Measurements from ENCODE around the gene PRPF38A.

The PRPF38A gene

DNA sequence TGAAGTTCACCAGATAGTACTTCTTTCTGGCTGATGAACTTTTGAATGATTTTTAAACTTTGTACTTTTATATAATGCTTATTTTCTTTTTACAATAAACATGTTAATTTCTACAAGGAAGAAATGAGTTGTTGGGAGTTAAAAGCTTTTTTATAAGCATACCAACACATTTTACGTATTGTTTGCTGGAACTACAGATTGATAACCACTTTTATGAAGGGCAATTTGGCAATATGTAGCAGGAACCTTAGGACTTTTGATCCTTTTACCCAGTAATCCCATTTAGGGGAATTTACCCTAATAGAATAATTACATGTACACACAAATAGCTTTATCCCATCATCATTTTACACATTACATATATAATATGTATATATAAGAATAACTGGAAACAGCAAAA, 16.3 kb downstream of the PRPF38A start:
- peaks cover 10 to 20% of the 10 kb centered on the region in 2 donors for H3K4me1 Mint-ChIP-seq
- ATAC-seq (replicated peaks) (no peak), DNase-seq (no peak)
- H3K4me3 Mint-ChIP-seq, result no peak overlapping the region
- no peak overlapping the region for H3K27ac Mint-ChIP-seq
- H3K9me3 Mint-ChIP-seq, result no peaks in the 10 kb centered on the region
- H3K36me3 Mint-ChIP-seq, result peaks cover 31 to 32% of the 10 kb centered on the region in 2 donors
- H3K27me3 Mint-ChIP-seq, result no peaks in the 10 kb centered on the region

DNA sequence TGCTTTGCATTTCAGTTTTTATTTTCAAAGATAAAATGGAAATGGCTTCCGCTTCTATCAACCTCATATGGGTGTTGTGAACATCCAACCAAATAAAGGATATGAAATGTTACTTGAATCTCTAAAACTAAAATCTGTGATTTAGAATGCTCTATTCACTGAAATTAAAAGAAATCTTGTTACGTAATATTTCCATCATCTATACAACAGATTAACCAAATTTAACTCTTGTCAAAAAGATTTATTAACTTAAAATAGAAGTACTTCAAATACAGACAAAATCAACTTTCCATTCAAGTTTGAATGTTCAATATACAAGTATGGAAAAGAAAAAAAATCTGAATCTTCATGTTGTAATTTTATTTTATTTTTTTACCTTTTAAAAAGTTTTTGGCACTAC, 18.7 kb downstream of the PRPF38A start:
- ATAC-seq (replicated peaks), result no peak
- no peak for DNase-seq
- Mint-ChIP-seq H3K4me3 (no peak overlapping the region), H3K36me3 (peaks cover 20 to 36% of the 10 kb centered on the region in 2 donors), H3K9me3 (no peaks in the 10 kb centered on the region), H3K27ac (no peak overlapping the region), H3K4me1 (peaks cover 11 to 23% of the 10 kb centered on the region in 2 donors), H3K27me3 (no peaks in the 10 kb centered on the region)

DNA sequence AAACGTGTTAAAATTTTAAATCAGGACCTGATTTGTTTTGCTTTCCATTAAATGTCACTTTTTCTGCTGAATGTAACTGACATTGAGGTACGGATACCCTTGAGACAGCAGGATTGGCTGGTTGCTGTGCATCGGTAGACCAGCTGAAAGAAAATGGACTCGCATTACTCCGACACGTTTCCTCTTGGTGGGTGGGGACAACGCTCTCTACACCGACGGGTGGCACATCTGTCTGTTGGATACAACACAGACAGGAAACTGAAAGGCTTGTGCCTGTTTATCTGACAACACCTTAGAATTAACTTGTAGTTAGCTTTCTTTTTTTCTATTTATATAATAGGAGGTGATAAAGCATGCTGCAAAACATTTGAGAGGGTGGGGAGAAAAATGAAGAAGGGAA, 19.4 kb downstream of the PRPF38A start:
- H3K27me3 Mint-ChIP-seq, result no peaks in the 10 kb centered on the region
- peaks cover 11 to 23% of the 10 kb centered on the region in 2 donors for H3K4me1 Mint-ChIP-seq
- H3K9me3 Mint-ChIP-seq, result no peaks in the 10 kb centered on the region
- H3K27ac Mint-ChIP-seq, result peak overlapping the region; percentile 1
- peaks cover 24 to 40% of the 10 kb centered on the region in 2 donors for H3K36me3 Mint-ChIP-seq
- no peak overlapping the region for H3K4me3 Mint-ChIP-seq
- ATAC-seq (replicated peaks) (peak; percentile 49 to 53), DNase-seq (no peak)

DNA sequence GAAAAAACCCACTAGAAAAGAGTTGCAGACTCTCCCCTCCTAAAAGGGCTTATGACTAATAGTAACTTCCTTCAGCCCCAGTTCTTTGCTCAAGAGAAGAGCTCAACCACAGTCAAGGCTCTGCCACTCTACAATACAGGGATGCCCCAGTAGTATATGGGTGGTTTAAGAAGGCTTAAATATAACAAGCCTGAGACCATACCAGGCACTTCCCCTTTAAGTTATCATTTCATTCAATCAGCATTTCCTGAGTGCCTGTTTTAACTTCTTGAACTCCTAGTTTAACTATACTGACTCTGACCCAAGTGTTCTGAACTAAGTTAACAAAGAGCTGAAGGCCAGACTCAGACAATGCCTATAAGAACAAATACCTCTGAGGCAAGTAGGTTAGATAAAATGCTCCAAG, 19.8 kb downstream of the PRPF38A start:
- peaks cover 24 to 40% of the 10 kb centered on the region in 2 donors for H3K36me3 Mint-ChIP-seq
- H3K4me1 Mint-ChIP-seq, result peaks cover 11 to 23% of the 10 kb centered on the region in 2 donors
- no peaks in the 10 kb centered on the region for H3K27me3 Mint-ChIP-seq
- H3K27ac Mint-ChIP-seq, result peak overlapping the region; percentile 14
- DNase-seq, result no peak
- no peak overlapping the region for H3K4me3 Mint-ChIP-seq
- H3K9me3 Mint-ChIP-seq, result no peaks in the 10 kb centered on the region
- ATAC-seq (replicated peaks), result peak; percentile 65 to 81

DNA sequence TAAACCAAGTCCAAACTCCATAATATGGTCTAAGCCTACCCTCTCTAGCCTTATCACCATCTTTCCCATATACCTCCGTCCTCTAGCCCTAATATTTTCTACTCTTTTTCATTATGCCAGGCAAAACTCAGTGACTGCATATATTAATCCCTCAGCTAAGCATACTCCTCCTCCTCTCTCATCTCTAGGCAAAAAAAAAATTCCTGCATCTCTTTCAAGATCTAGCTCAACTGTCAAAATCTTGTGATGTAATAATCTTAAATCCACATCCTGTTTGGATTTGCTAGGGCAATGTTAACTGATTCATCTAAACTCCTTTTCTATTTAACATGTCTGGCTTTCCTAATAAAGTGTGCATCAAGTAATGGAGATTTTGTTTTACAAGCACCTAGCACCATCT, 20.4 kb downstream of the PRPF38A start:
- Mint-ChIP-seq H3K4me1 (peaks cover 11 to 23% of the 10 kb centered on the region in 2 donors), H3K9me3 (no peaks in the 10 kb centered on the region), H3K27ac (no peak overlapping the region), H3K27me3 (no peaks in the 10 kb centered on the region), H3K4me3 (no peak overlapping the region), H3K36me3 (peaks cover 18 to 35% of the 10 kb centered on the region in 2 donors)
- ATAC-seq (replicated peaks) (no peak), DNase-seq (no peak)

DNA sequence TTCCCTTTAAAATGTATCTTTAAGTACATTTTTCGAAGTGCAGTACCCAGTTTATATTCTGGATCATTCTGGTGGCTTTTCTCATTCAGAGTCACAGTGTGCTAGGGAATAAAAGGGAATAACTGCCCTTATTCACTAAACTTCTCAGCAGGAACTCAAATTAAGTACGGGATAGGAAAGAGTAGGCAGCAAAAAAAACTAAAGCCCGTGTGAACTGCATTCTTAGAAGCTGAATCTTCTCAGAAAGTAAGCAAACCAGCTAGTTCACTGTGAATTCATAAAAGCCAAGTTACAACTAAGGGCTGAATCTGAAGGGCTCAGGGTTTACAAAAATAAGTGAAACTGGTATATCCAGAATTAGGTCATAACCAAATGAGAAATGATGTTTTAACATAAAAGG, 22.0 kb downstream of the PRPF38A start:
- ATAC-seq (replicated peaks), result no peak
- Mint-ChIP-seq H3K36me3 (peaks cover 28 to 45% of the 10 kb centered on the region in 2 donors), H3K9me3 (no peaks in the 10 kb centered on the region)

DNA sequence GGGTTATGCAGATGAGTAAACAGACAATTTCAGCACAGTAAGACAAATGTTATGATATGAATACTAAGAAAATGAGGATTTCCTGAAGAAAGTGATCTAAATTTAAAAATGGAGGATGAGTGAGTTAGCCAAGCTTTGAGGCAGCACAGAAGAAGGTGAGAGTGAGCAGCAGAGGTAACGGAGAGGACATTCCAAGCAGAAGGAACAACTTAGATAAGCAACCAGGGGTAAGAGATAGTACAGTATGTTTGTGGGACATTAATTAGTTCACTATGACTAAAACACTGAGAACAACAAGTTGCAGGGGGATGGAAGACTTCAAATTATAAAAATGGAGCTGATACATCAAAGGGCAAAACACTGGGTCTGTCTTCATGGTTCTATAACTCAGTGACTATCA, 22.8 kb downstream of the PRPF38A start:
- peak overlapping the region; percentile 0 for H3K27ac Mint-ChIP-seq
- ATAC-seq (replicated peaks), result no peak
- no peak overlapping the region for H3K4me3 Mint-ChIP-seq

More for the DNA sequence above, 22.0 kb downstream of the PRPF38A start:
- no peaks in the 10 kb centered on the region for H3K27me3 Mint-ChIP-seq
- DNase-seq, result no peak
- no peak overlapping the region for H3K27ac Mint-ChIP-seq
- H3K4me3 Mint-ChIP-seq, result no peak overlapping the region
- peaks cover 11 to 23% of the 10 kb centered on the region in 2 donors for H3K4me1 Mint-ChIP-seq

DNA sequence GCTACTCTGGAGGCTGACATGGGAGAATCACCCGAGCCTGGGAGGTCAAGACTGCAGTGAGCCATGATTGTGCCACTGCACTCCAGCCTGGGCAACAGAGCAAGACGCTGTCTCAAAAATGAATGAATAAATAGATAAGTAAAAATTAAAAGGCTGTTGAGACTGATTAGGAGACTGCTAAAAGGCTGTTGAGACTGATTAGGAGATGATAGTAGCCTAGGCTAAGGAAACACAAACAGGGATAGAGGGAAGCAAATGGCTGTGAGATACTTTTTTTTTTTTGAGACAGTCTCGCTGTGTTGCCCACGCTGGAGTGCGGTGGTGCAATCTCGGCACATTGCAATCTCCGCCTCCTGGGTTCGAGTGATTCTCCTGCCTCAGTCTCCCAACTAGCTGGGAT, 28.4 kb downstream of the PRPF38A start:
- H3K27me3 Mint-ChIP-seq, result no peaks in the 10 kb centered on the region
- ATAC-seq (replicated peaks), result no peak
- H3K4me1 Mint-ChIP-seq, result no peaks in the 10 kb centered on the region
- no peak overlapping the region for H3K4me3 Mint-ChIP-seq
- DNase-seq, result no peak
- no peak overlapping the region for H3K27ac Mint-ChIP-seq
- H3K9me3 Mint-ChIP-seq, result no peaks in the 10 kb centered on the region
- H3K36me3 Mint-ChIP-seq, result peaks cover 26 to 47% of the 10 kb centered on the region in 2 donors

More for the DNA sequence above, 22.8 kb downstream of the PRPF38A start:
- Mint-ChIP-seq H3K36me3 (peaks cover 31 to 48% of the 10 kb centered on the region in 2 donors), H3K9me3 (no peaks in the 10 kb centered on the region), H3K4me1 (peaks cover 11 to 23% of the 10 kb centered on the region in 2 donors), H3K27me3 (no peaks in the 10 kb centered on the region)
- DNase-seq, result no peak

DNA sequence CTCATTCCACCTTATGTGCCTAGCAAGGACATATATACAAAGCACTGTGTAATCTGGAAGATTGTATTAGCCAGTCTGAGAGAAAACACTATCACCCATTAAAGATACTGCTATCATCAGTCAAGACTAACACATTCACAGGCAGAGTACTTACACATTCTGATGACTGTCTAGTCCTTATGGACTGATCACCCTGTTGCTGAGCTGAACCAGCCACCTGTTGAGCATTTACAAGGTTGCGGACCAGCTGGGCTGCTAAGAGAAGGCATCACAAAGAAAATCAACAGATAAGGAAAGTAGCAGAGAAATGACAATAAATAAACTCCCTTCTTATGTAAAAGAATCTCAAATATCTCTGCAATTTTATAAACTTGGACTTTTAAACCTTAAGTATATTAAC, 30.8 kb downstream of the PRPF38A start:
- H3K27ac Mint-ChIP-seq, result no peak overlapping the region
- no peak overlapping the region for H3K4me3 Mint-ChIP-seq
- no peaks in the 10 kb centered on the region for H3K4me1 Mint-ChIP-seq
- no peak for DNase-seq
- ATAC-seq (replicated peaks), result no peak
- H3K36me3 Mint-ChIP-seq, result peaks cover 27 to 47% of the 10 kb centered on the region in 2 donors
- no peaks in the 10 kb centered on the region for H3K9me3 Mint-ChIP-seq
- H3K27me3 Mint-ChIP-seq, result no peaks in the 10 kb centered on the region

DNA sequence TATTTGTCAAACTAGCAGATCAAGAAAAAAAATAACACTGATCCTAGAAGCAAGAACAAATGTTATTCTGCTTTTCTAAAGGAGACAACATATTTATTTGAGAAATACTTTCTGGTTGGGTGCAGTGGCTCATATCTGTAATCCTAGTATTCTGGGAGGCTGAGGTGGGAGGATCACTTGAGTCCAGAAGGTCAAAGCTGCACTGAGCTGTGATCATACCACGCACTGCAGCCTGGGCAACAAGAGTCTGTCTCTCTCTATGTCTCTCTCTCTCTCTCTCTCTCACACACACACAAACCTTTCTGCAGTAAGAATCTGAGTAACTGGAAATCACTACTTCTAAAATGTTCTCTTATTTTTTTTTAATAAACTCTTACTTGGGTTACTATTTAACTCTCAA, 31.2 kb downstream of the PRPF38A start:
- no peaks in the 10 kb centered on the region for H3K9me3 Mint-ChIP-seq
- H3K4me3 Mint-ChIP-seq, result no peak overlapping the region
- no peak overlapping the region for H3K27ac Mint-ChIP-seq
- peaks cover 24 to 46% of the 10 kb centered on the region in 2 donors for H3K36me3 Mint-ChIP-seq
- DNase-seq (no peak), ATAC-seq (replicated peaks) (no peak)
- H3K4me1 Mint-ChIP-seq, result no peaks in the 10 kb centered on the region
- no peaks in the 10 kb centered on the region for H3K27me3 Mint-ChIP-seq

DNA sequence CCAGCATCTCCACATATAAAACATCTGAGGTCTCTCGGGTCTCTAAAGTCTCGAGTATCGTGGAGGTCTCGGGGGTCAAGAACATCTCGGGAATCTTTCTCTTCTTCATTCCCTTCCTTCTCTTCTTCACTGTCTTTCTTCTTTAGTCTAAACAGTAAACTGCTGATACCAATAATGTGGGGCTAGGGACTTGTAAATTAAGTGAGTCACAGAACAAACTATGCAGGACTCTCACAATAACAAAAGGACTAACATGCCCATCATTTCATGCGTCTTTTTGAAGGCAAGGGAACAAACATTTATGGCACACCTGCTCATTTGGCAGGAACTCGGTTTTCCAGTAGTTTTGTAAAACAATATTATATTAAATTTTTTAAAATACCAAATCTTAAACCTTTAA, 32.4 kb downstream of the PRPF38A start:
- Mint-ChIP-seq H3K4me1 (no peaks in the 10 kb centered on the region), H3K4me3 (no peak overlapping the region), H3K27ac (no peak overlapping the region), H3K36me3 (peaks cover 21 to 46% of the 10 kb centered on the region in 2 donors), H3K27me3 (no peaks in the 10 kb centered on the region), H3K9me3 (no peaks in the 10 kb centered on the region)
- DNase-seq (no peak), ATAC-seq (replicated peaks) (no peak)

DNA sequence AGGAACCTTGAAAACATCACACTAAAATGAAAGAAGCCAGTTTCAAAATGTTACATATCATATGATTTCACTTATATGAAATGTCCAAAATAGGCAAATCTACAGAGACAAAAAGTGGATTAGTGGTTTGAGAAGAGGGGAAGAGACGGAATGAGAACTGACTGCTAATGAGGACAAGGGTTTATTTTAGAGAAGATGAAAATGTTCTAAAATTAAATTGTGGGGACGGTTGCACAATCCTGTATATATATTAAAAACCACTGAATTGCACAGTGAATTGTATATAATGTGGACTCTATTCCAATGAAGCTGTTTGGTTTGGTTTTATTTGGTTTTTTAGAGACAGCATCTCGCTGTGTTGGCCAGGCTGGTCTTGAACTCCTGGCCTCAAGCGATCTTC, 35.6 kb downstream of the PRPF38A start:
- Mint-ChIP-seq H3K4me3 (no peak overlapping the region), H3K27ac (no peak overlapping the region), H3K27me3 (no peaks in the 10 kb centered on the region), H3K4me1 (no peaks in the 10 kb centered on the region), H3K36me3 (peaks cover 22 to 35% of the 10 kb centered on the region in 2 donors), H3K9me3 (no peaks in the 10 kb centered on the region)
- no peak for ATAC-seq (replicated peaks)
- DNase-seq, result no peak

DNA sequence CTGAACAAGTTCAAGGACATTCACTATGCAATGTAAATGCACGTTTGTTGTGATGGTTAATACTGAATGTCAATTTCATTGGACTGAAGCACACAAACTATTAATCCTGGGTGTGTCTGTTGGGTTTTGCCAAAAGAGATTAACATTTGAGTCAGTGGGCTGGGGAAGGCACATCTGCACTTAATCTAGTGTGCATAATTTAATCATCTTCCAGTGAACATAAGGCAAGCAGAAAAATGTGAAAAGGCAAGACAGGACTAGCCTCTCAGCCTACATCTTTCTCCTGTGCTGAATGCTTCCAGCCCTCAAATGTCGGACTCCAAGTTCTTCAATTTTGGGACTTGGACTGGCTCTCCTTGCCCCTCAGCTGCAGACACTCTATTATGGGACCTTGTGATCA, 40.1 kb downstream of the PRPF38A start:
- no peaks in the 10 kb centered on the region for H3K4me1 Mint-ChIP-seq
- H3K9me3 Mint-ChIP-seq, result no peaks in the 10 kb centered on the region
- no peaks in the 10 kb centered on the region for H3K27me3 Mint-ChIP-seq
- DNase-seq (no peak), ATAC-seq (replicated peaks) (no peak)
- no peak overlapping the region for H3K4me3 Mint-ChIP-seq
- H3K27ac Mint-ChIP-seq, result no peak overlapping the region
- H3K36me3 Mint-ChIP-seq, result peaks cover 16 to 28% of the 10 kb centered on the region in 2 donors

DNA sequence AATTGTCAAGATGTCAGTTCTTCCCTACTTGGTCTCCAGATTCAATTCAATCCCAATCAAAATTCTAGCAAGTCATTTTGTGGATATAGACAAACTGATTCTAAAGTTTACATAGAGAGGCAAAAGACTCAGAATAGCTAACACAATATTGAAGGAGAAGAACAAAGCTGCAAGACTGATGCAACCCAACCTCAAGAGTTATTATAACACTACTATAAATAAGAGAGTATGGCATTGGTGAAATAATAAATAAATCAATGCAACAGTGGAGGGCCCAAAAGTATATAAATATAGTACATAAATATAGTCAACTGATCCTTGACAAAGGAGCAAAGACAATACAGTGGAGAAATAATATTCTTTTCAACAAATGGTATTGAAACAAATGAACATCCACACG, 49.7 kb downstream of the PRPF38A start:
- Mint-ChIP-seq H3K27me3 (no peaks in the 10 kb centered on the region), H3K27ac (no peak overlapping the region), H3K9me3 (no peaks in the 10 kb centered on the region), H3K36me3 (peaks cover 15 to 44% of the 10 kb centered on the region in 2 donors), H3K4me3 (no peak overlapping the region), H3K4me1 (no peaks in the 10 kb centered on the region)
- ATAC-seq (replicated peaks) (no peak), DNase-seq (no peak)

DNA sequence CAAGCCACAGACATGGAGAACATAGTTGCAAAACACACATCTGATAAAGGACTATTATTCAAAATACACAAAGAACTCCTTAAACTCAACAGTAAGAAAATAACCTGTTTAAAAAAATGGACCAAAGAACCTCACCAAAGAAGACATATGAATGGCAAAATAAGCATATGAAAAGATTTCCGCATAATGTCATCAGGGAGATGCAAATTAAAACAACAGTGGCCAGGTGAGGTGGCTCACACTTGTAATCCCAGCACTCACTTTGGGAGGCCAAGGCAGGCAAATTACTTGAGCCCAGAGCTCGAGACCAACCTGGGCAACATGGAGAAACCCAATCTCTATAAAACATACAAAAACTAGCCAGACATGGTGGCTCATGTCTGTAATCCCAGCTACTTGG, 50.4 kb downstream of the PRPF38A start:
- Mint-ChIP-seq H3K36me3 (peaks cover 15 to 44% of the 10 kb centered on the region in 2 donors), H3K9me3 (no peaks in the 10 kb centered on the region), H3K27me3 (no peaks in the 10 kb centered on the region), H3K27ac (no peak overlapping the region), H3K4me3 (no peak overlapping the region), H3K4me1 (no peaks in the 10 kb centered on the region)
- no peak for ATAC-seq (replicated peaks)
- DNase-seq, result no peak

DNA sequence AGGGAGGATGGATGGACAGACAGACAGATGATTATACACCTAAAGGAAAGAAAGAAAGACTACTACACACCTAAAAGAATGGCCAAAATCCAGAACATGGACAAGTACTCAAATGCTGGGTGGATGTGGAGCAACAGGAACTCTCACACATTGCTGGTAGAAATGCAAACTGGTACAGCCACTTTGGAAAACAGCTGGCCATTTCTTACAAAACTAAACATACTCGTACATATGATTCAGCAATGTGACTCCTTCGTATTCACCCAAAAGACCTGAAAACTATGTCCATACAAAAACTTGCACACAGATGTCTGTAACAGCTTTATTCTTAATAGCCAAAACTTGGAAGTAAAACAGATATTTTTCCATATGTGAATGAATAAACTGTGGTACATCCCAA, 51.3 kb downstream of the PRPF38A start:
- Mint-ChIP-seq H3K4me3 (no peak overlapping the region), H3K27ac (no peak overlapping the region), H3K4me1 (no peaks in the 10 kb centered on the region), H3K27me3 (no peaks in the 10 kb centered on the region), H3K36me3 (peaks cover 16 to 48% of the 10 kb centered on the region in 2 donors), H3K9me3 (no peaks in the 10 kb centered on the region)
- no peak for ATAC-seq (replicated peaks)
- no peak for DNase-seq

Data from stimulated activated naive B cell treated with anti-CD40 and anti-IgM and Interleukin-4, amounts not matched to agents 10 μg/mL and 1 μg/mL and 100 μg/mL, for 72 hours (primary cell).